H1 (cell line): Measurements from ENCODE around the gene NAPG. TPM values are rescaled to one million over a fixed set of nuclear protein-coding genes. Genes with fewer than 3 reads are reported as not detected.

Experiments
- CTCF ChIA-PET: fragments of 300-600 bp; sonication (Branson Sonifier 250); formaldehyde crosslinking; loops from one replicate; lab custom pipeline; 2021; ENCODE audit not compliant: partially characterized antibody; lab: Charles Lee
- POLR2A ChIA-PET: fragments of 300-600 bp; sonication (Branson Sonifier 250); formaldehyde crosslinking; loops from one replicate; lab custom pipeline; 2021; ENCODE audit warnings: inconsistent platforms; ENCODE audit not compliant: partially characterized antibody; lab: Charles Lee
- DNase-seq, 2 experiments: peaks; one replicate each; pipeline versions ENCODE4 v3.0.0 to v3.0.0-alpha.2; 2010 to 2022; ENCODE audit warnings: low spot score in 2 of 2, low read depth in 1 of 2, mixed read lengths in 1 of 2
- FAIRE-seq: peaks from 2 replicates; lab custom pipeline; 2011; peaks lifted over from hg19 to GRCh38; lab: Jason Lieb, UNC
- H2AFZ ChIP-seq: 2 replicates; pipeline ENCODE4 v1.8.1; 2012; ENCODE audit warnings: low read length, inconsistent platforms
- H2AK5ac ChIP-seq: 2 replicates; pipeline ENCODE4 v1.6.1; 2013; ENCODE audit warnings: low read depth, low read length
- H2BK120ac ChIP-seq: replicated peaks from 2 replicates; pipeline ENCODE3; 2013; ENCODE audit warnings: low read depth, low read length, inconsistent platforms
- H2BK12ac ChIP-seq: 2 replicates; pipeline ENCODE4 v1.6.1; 2013; ENCODE audit warnings: low read depth, low read length
- H2BK15ac ChIP-seq: 2 replicates; pipeline ENCODE4 v1.6.1; 2013; ENCODE audit warnings: low read length
- H2BK20ac ChIP-seq: 2 replicates; pipeline ENCODE4 v1.6.1; 2013; ENCODE audit warnings: low read length
- H2BK5ac ChIP-seq: 2 replicates; pipeline ENCODE4 v1.6.1; 2013; ENCODE audit warnings: low read depth, low read length
- H3K14ac ChIP-seq: 2 replicates; pipeline ENCODE4 v1.6.1; 2013; ENCODE audit warnings: inconsistent platforms; ENCODE audit not compliant: insufficient read length
- H3K18ac ChIP-seq: 2 replicates; pipeline ENCODE4 v1.6.1; 2013; ENCODE audit warnings: low read length; ENCODE audit errors: extremely low read depth
- H3K23ac ChIP-seq: 2 replicates; pipeline ENCODE4 v1.6.1; 2013; ENCODE audit warnings: inconsistent platforms; ENCODE audit not compliant: insufficient read length
- H3K23me2 ChIP-seq: 2 replicates; pipeline ENCODE4 v1.6.1; 2013; ENCODE audit warnings: low read depth, low read length
- H3K27ac ChIP-seq: 2 replicates; pipeline ENCODE4 v1.6.1; 2011; ENCODE audit warnings: low read depth, low read length, inconsistent platforms
- H3K27me3 ChIP-seq, 4 experiments: replicated peaks in 1 of 4; 1 replicate in 1 of 4; 2 replicates in 3 of 4; pipeline versions ENCODE4 v1.6.1 to v1.8.1; 2011 to 2013; ENCODE audit warnings: low read length in 3 of 4, mild to moderate bottlenecking in 3 of 4, inconsistent platforms in 2 of 4, mixed read lengths in 2 of 4, moderate library complexity in 1 of 4; ENCODE audit not compliant: control insufficient read depth in 3 of 4, insufficient read depth in 3 of 4; ENCODE audit errors: extremely low read depth in 1 of 4
- H3K36me3 ChIP-seq, 4 experiments: 2 replicates each; pipeline versions ENCODE4 v1.6.1 to v1.8.1; 2011 to 2013; ENCODE audit warnings: mild to moderate bottlenecking in 4 of 4, low read length in 3 of 4, moderate library complexity in 2 of 4, control low read depth in 1 of 4, inconsistent platforms in 1 of 4; ENCODE audit not compliant: insufficient read depth in 4 of 4, control insufficient read depth in 2 of 4
- H3K4ac ChIP-seq: replicated peaks from 2 replicates; pipeline ENCODE3; 2013; ENCODE audit warnings: low read length, low read depth, mixed read lengths, inconsistent platforms; ENCODE audit not compliant: insufficient read length
- H3K4me1 ChIP-seq, 4 experiments: replicated peaks in 1 of 4; 1 replicate in 1 of 4; 2 replicates in 3 of 4; pipeline versions ENCODE4 v1.6.1 to v1.8.1; 2011 to 2013; ENCODE audit warnings: low read length in 3 of 4, inconsistent platforms in 2 of 4, mixed read lengths in 1 of 4; ENCODE audit not compliant: insufficient read depth in 4 of 4, control insufficient read depth in 3 of 4
- H3K4me2 ChIP-seq, 2 experiments: 2 replicates each; pipeline versions ENCODE4 v1.6.1 to v1.8.1; 2011 to 2013; ENCODE audit warnings: low read depth in 2 of 2, low read length in 2 of 2, control low read depth in 1 of 2, inconsistent platforms in 1 of 2, mild to moderate bottlenecking in 1 of 2; ENCODE audit not compliant: insufficient read depth in 1 of 2
- H3K4me3 ChIP-seq, 4 experiments: fragments of 200-600, 300-600 bp in 1 of 4; sonication (generic), shearing (Covaris generic), sonication (Bioruptor Twin) in 1 of 4; 2 replicates each; pipeline versions ENCODE4 v1.5.1 to v1.8.1; 2011 to 2016; ENCODE audit warnings: low read length in 4 of 4, low read depth in 3 of 4, control low read depth in 2 of 4, inconsistent platforms in 2 of 4, mild to moderate bottlenecking in 2 of 4, mixed read lengths in 1 of 4, moderate library complexity in 1 of 4; ENCODE audit not compliant: insufficient read depth in 2 of 4; ENCODE audit errors: extremely low read depth in 1 of 4
- H3K56ac ChIP-seq: replicated peaks from 2 replicates; pipeline ENCODE3; 2013; ENCODE audit warnings: low read depth, mild to moderate bottlenecking, mixed read lengths, low read length, inconsistent platforms; ENCODE audit not compliant: insufficient read length
- H3K79me1 ChIP-seq: 2 replicates; pipeline ENCODE4 v1.6.1; 2013; ENCODE audit warnings: low read depth, low read length, control low read depth
- H3K79me2 ChIP-seq, 2 experiments: 2 replicates each; pipeline versions ENCODE4 v1.6.1 to v1.8.1; 2012 to 2013; ENCODE audit warnings: low read length in 2 of 2, mild to moderate bottlenecking in 2 of 2, inconsistent platforms in 1 of 2; ENCODE audit not compliant: insufficient read depth in 2 of 2, control insufficient read depth in 1 of 2
- H3K9ac ChIP-seq, 4 experiments: replicated peaks in 1 of 4; 1 replicate in 1 of 4; 2 replicates in 3 of 4; pipeline versions ENCODE4 v1.6.1 to v1.8.1; 2011 to 2013; ENCODE audit warnings: low read depth in 3 of 4, low read length in 3 of 4, control low read depth in 2 of 4, mild to moderate bottlenecking in 2 of 4, moderate library complexity in 2 of 4, inconsistent platforms in 1 of 4; ENCODE audit errors: extremely low read depth in 1 of 4
- H3K9me3 ChIP-seq, 2 experiments: 2 replicates each; pipeline versions ENCODE4 v1.6.1 to v1.8.1; 2012 to 2013; ENCODE audit warnings: mild to moderate bottlenecking in 2 of 2, moderate library complexity in 2 of 2, control low read depth in 1 of 2, inconsistent platforms in 1 of 2, low read depth in 1 of 2, low read length in 1 of 2, mixed read lengths in 1 of 2; ENCODE audit not compliant: insufficient read depth in 2 of 2
- H4K20me1 ChIP-seq, 2 experiments: replicated peaks in 1 of 2; 2 replicates each; pipeline versions ENCODE3 to v1.8.1; 2011 to 2013; ENCODE audit warnings: inconsistent platforms in 2 of 2, low read length in 2 of 2, mild to moderate bottlenecking in 1 of 2; ENCODE audit not compliant: insufficient read depth in 2 of 2, control insufficient read depth in 1 of 2
- H4K5ac ChIP-seq: 2 replicates; pipeline ENCODE4 v1.6.1; 2013; ENCODE audit warnings: low read length, low read depth, mixed read lengths, inconsistent platforms; ENCODE audit not compliant: insufficient read length
- H4K8ac ChIP-seq: 2 replicates; pipeline ENCODE4 v1.8.0; 2013; ENCODE audit warnings: mild to moderate bottlenecking, moderate library complexity, low read length, inconsistent platforms; ENCODE audit not compliant: insufficient read depth; ENCODE audit errors: extremely low read depth
- H4K91ac ChIP-seq: replicated peaks from 2 replicates; pipeline ENCODE3; 2013; ENCODE audit warnings: low read length, mixed read lengths, inconsistent platforms; ENCODE audit not compliant: insufficient read length
- TCF12 ChIP-seq: IDR thresholded peaks from 2 replicates; pipeline ENCODE4 v1.6.1; 2011; ENCODE audit warnings: low read depth, mild to moderate bottlenecking, low read length
- USF2 ChIP-seq: IDR thresholded peaks from 2 replicates; pipeline ENCODE4 v1.6.1; 2011; ENCODE audit warnings: low read length, improper control_type of control experiment
- WGBS, 2 experiments: shearing (Covaris generic) in 1 of 2; methylation state at CpG; one replicate each; pipeline versions ENCODE4 v1.1.6 to v1.1.7; 2013 to 2015; ENCODE audit warnings: low lambda C conversion rate in 2 of 2, mixed read lengths in 2 of 2, inconsistent platforms in 1 of 2, low coverage in 1 of 2, missing lambda C conversion rate in 1 of 2; ENCODE audit not compliant: insufficient replicate concordance in 2 of 2, insufficient coverage in 1 of 2, insufficient read length in 1 of 2; ENCODE audit errors: extremely low coverage in 1 of 2, missing lambda C conversion rate in 1 of 2; 5-methylcytosine and 5-hydroxymethylcytosine counted together
- polyA plus RNA-seq, 7 experiments: library from polyadenylated mRNA; depleted of rRNA in 3 of 7; stranded (reverse) in 5 of 7; unstranded in 2 of 7; fragments of >200 nt in 5 of 7; fragments of 200-250 nt in 2 of 7; gene quantifications; 1 replicate in 5 of 7; 2 replicates in 1 of 7; 4 replicates in 1 of 7; pipeline versions ENCODE4 v1.2.1 to v1.2.3, GENCODE V29; 2011 to 2013; ENCODE audit warnings: missing spikeins in 2 of 7, mixed read lengths in 2 of 7
- total RNA-seq: library from RNA; stranded (reverse); fragmentation: NEBNext Ultra II Directional; extraction: Animal tissue kit (Norgen Biotek cat#: 25700); gene quantifications from 2 replicates; pipeline ENCODE4 v1.2.1, GENCODE V29; 2021

Gene NAPG
- total and polyA plus RNA-seq, 2 of the 8 experiments (the other 6 are each of a cell fraction or from before 2014, with no cell fraction given): 8.0 to 23.5 TPM

- Histone ChIP-seq H3K56ac (no peak overlapping the region), H3K4ac (no peak overlapping the region), H3K27me3 (no peaks in the 10 kb centered on the region), H3K79me2 (no peaks in the 10 kb centered on the region), H2BK120ac (no peak overlapping the region), H3K36me3 (peaks cover 4 to 35% (median 26%) of the 10 kb centered on the region in 4 experiments; a peak in 7 of 8 replicates), H2AK5ac (no peak overlapping the region), H4K91ac (no peak overlapping the region), H3K79me1 (no peaks in the 10 kb centered on the region; the same call in 1 of the 2 replicates), H4K8ac (no peak overlapping the region), H3K4me1 (peaks cover 0 to 6% (median 3%) of the 10 kb centered on the region in 4 experiments; a peak in 3 of 7 replicates), H3K4me2 (no peak overlapping the region), H4K20me1 (peaks cover 0 to 2% of the 10 kb centered on the region in 2 experiments), H3K9ac (no peak overlapping the region), H4K5ac (no peak overlapping the region), H2BK20ac (no peak overlapping the region), H3K27ac (no peak overlapping the region), H3K18ac (no peak overlapping the region), H2BK15ac (no peak overlapping the region), H3K4me3 (no peak overlapping the region), H3K9me3 (peaks cover 3% of the 10 kb centered on the region in 2 experiments; a peak in 2 of 4 replicates), H3K23me2 (no peaks in the 10 kb centered on the region), H2BK5ac (no peak overlapping the region), H3K14ac (no peak overlapping the region), H2BK12ac (no peak overlapping the region), H2AFZ (no peak overlapping the region), H3K23ac (no peak overlapping the region)
- DNase-seq (no peak), FAIRE-seq (no peak)
- WGBS, 2 experiments: 94% methylated on average over 6 of the region's 6 CpGs; no CpG with 5 or more reads in 1 of the 2 experiments
- ChIA-PET CTCF (no interaction called here), POLR2A (no interaction called here)
- TF ChIP-seq TCF12 (no peak), USF2 (no peak)
These were observed 31.4 kb downstream of the NAPG start for GRCh38 chr18:10557085-10557677.
